CD4-positive, alpha-beta T cell treated with Interleukin-21 for 1 hour (primary cell): ENCODE data around the gene RCN2.

Experiments used
- DNase-seq: peaks from one replicate; pipeline ENCODE4 v3.0.0-alpha.2; 2020

Gene RCN2

DNA sequence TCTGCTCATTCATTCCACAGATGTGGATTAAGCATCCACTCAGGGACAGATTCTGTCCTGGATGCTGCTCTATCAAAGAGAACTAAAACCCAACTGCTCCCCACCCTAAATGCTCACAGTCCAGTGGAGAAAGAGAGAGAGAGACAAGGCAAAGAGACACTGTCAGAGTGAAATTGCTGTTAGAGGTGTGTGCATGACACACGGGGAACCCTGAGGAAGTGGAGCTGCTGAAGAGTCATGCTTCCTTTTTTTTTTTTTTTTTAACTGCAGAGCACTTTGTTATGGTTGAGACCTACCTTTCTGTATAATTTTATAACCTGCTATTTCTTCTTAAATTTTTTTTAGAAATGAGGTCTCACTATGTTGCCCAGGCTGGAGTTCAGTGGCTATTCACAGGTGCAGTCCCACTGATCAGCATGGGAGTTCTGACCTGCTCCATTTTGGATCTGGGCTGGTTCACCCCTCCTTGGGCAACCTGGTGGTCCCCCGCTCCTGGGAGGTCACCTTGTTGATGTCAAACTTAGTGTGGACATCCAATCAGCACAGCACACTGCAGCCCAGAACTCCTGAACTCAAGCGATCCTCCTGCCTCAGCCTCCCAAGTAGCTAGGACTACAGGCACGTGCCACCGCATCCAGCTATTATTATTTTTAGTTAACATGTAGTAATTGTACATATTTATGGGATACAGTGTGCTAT, 45.2 kb downstream of the RCN2 start:
- DNase-seq: no peak

DNA sequence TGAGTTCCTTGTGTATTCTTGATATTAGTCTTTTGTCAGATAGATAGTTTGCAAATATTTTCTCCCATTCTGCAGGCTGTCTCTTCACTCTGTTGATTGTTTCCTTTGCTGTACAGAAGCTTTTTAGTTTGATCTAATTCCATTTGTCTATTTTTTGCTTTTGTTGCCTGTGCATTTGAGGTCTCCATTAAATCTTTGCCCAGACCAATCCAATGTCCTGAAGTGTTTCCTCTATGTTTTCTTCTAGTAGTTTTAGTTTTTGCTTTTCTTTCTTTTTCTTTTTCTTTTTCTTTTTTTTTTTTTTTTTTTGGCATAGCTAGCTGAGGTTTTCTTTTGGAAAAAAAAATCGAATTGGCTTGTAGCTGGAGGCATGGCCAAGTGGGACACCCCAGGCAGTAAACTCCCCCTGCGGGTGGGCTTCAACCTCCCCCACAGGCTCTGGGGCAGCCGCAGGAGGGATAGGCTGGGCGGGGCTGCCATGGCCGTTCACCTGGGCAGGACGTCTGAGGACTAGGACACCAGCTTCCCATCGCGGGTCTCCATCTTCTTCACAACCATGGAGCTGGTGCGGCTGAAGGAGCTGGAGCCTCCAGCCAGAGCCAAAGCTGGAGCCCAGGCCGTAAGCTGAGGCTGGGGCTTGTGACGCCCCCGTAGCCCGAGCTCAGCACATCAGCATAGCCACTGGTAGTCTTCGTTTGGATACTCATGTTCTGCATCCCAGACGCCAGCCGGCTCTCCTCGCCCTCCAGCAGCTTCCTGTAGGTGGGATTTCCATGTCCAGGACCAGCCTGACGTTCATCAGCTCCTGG, 47.2 kb downstream of the RCN2 start:
- DNase-seq: no peak

DNA sequence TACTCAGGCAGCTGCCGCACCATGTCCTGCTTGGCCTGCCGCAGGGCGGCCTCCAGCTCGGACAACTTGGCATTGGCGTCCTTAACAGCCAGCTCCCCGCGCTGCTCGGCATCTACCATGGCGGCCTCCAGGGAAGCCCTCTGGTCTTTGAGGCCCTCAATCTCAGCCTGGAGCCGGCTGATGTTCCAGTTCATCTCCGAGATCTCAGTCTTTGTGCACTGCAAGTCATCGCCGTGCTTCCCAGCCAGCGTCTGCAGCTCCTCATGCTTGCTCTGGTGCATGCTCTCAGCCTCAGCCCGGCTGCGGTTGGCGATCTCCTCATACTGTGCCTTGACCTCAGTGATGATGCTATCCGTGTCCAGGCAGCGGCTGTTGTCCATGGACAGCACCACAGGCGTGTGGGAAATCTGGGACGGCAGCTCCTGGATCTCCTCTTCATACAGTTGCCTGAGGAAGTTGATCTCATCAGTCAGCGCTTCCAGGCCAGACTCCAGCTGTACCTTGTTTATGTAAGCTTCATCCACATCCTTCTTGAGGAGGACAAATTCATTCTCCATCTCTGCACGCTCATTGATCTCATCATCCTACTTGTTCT, 47.9 kb downstream of the RCN2 start:
- DNase-seq: no peak

DNA sequence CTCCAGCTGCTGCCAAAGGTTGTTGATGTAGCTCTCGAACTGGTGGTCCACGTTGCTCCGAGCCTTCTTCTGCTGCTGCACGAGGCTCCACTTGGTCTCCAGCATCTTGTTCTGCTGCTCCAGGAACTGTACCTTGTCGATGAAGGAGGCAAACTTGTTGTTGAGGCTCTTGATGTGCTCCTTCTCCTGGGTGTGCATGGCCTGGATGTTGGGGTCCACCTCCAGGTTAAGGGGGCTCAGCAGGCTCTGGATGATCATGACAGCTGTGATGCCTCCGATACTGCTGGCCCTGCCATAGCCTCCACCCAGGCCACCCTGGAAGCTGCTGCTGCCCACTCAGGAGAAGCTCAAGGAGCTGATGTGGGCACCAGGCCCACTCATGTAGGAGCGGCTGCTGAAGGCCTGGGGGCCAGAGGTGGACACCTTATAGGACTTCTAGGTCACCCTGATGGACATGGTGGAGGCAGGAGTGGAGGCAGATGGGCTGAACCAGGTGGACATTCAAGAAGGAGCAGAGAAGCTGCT, 48.5 kb downstream of the RCN2 start:
- DNase-seq: no peak

DNA sequence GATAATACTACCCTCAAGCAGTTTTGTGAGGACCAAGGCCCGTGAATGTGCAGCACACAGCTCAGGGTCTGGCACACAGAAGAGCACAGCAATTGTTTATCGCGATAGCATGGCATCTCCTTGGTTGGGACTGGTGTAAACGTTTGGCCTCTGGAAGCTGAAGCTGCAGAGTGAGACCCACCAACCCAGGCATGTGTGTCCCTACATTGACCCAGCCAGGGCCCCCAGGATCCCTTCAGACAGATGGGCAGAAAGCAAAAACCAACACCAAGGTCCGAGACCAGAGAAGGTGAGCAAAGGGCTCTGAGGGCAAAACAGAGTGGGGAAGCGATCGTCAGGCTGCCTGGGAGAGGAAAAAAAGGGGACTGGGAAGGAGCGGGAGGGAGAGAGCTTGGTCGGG, 50.8 kb downstream of the RCN2 start:
- no peak for DNase-seq

DNA sequence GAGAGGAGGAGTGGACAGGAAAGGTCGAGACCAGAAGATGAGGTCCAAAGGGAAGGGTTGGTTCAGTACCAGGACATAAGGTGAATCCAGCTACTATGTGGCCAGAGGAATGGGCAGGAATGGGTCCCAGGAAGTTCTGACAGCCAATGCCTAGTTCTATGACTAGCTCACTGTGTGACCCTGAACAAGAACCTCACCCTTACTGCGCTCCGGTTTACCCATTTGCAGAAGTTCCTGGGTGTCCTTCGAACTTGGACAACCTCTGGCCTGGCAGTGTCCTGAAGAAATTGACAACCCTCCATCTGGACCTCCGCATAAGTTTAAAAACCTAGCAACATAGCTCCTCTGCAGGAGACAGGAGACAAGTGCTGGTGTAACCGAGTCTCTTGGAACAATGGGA, 51.2 kb downstream of the RCN2 start:
- no peak for DNase-seq

DNA sequence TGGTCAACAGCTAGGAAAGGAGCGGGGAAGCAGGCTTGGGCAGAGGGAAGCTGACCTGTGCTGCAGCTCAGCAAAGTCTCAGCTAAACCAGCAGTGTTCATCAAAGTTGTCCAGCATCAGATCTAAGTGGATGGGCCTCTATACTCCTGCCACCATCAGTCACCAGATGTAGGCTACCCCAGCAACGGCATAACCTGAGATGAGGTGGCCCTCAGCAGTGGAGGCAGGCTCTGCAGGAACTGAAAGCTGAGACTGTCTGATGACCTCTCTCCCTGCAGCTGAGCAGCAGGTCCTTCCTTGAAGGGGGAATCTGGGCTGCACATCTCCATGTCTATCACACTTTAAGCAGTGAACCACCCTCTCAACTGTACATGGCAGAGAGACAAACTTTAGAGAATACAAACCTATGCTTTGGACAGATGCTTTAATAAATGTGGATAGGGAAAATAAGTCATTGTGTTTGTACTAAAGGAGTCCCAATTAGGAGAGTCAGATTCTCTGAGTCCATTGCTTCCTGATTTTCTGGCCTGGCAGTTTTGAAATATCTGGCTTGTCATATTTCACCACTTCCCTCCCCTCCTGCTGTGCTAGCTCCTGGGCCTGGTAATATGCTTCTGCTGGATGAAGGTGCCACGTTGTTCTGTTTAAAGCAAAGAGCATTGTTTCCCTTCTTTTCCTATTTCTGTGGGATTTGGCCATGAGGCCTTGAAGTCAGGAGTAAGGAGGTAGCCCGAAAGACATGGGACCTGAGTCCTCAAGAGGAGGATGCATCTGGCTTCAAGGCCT, 52.2 kb downstream of the RCN2 start:
- DNase-seq: no peak

DNA sequence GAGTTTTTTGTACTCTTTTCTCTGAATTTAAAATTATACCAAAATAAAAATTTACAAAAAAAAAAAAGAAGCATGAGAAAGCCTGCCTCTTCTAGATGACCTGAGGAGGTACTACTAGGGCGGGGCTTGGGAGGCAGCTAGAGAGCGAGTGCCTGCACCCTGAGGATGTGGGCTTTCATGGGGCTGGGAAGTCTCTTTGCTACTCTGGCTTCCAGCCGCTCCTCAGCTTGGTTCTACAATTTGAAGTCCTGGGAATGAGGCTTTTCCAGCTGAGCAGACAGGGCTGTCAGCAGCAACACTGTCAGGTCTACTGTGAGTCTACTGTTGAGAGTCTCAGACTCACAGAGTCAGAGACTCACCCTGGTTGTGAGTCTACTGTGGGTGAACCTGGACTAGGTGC, 55.2 kb downstream of the RCN2 start:
- no peak for DNase-seq

DNA sequence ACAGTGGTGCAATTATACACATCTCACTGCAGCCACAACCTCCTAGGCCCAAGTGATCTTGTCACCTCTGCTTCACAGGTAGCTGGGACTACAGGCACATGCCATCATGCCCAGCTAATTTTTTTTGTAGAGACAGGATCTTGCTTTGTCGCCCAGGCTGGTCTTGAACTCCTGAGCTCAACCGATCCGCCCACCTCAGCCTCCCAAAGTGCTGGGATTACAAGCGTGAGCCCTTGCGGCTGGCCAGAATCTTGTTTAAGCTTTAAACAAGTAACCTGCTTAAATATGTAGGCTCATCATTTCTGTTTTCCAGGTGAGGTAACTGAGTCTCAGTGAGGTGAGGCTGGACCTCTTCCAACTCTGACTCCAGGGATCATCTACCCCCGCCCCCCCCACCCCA, 55.7 kb downstream of the RCN2 start:
- no peak for DNase-seq

DNA sequence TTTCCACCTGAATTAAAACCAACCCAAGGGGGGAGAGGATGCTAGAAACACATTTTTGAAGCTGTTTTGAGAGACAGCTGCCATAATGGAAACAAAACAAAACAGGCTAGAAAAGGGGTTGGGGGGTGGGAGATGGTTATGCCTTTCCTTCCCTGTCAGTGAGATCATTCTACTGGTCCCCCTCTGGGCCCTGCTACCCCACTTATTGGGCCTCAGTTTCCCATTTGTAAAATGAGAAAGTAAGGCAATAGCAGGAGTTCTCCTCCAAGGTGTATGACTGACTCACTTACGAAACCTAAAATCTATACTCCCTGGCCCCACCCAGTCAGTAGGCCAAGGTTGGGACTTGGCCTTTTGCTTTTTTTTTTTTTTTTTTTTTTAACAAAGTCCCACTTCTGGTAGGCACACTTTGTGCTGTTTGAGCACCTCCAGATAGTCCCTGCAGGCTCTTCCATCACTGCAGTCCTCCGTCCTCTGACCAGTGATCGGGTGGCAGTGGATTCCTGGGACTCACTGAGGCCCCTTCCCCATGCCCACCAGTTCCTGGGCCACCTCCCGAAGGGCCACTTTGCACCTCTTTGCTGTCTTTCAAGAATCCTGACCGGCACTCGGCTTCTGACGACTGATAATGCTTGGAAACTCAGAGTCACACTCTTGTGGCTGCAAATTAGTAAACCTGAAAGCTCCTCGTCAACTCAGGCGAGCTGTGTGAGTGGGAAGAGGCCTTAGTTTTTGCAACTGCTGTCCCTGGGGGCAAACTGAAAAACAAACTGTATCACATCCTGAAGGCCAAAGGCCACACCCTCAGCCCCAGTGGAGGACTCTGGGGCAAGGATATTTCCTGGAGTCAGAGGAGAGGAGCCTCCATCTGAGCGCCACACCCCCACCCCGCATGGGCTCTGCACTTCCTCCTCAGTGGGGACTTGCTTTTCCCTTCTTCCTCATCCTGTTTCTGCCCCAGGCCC, 56.6 kb downstream of the RCN2 start:
- DNase-seq: no peak

DNA sequence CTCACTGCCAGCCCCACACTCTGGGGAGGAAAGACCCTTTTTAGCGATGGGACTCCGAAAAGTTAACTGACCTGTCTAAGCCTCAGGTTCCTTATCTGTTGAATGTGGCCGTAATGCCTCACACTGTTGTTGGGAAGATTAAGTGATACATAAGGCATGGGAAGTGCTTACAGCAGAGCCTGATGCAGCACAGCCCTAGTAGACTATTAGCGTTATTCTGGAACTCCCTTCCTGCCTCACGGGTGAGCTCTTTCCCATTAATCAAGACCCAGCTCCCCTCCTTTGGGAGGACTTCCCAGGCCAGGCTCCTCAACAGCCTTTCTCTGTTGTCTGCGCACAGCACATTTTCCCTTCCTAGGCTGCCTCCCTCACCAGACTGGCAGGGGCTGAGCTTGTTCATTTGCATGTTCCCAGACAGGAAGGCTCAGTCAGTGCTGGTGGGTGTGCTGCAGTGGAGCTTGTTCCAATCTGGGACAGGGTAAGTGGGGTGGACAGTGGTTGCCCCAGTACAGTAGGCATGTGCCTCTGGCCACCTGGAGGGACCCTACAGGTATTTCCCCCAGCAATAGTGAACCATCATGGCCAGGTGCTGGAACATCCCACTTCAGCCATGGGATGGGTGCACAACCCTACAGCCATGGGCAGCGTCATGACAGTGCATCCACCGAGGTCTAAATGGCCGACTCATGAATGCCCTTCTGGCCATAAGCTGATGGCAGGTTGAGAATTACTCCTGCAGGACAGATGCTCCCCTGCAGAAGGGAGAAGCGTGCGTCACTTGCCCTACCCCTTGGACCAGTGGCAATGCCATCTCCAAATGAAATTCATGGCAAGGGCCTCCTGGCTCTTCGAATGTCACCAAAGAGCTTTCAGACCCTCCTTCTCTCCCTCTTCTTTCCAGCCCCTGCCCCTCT, 57.6 kb downstream of the RCN2 start:
- no peak for DNase-seq

DNA sequence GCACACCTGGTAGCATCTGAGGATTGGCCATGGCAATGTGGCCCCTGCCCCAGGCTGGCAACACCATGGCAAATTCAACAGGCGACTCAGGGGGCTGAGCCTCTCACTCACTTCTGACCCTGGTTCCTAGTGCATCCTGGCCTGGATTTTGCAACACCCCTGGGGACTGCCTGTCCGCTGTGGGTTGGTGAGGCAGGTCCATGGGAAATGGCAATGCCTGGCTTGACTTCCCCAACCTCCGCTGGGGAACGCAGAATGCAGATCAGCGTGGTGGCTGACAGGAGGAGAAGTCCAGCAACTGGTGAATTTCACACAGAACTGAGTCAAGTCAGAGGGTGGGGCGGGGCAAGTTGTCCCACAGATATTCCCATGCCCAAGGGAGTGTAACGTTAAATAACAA, 59.5 kb downstream of the RCN2 start:
- DNase-seq: no peak

DNA sequence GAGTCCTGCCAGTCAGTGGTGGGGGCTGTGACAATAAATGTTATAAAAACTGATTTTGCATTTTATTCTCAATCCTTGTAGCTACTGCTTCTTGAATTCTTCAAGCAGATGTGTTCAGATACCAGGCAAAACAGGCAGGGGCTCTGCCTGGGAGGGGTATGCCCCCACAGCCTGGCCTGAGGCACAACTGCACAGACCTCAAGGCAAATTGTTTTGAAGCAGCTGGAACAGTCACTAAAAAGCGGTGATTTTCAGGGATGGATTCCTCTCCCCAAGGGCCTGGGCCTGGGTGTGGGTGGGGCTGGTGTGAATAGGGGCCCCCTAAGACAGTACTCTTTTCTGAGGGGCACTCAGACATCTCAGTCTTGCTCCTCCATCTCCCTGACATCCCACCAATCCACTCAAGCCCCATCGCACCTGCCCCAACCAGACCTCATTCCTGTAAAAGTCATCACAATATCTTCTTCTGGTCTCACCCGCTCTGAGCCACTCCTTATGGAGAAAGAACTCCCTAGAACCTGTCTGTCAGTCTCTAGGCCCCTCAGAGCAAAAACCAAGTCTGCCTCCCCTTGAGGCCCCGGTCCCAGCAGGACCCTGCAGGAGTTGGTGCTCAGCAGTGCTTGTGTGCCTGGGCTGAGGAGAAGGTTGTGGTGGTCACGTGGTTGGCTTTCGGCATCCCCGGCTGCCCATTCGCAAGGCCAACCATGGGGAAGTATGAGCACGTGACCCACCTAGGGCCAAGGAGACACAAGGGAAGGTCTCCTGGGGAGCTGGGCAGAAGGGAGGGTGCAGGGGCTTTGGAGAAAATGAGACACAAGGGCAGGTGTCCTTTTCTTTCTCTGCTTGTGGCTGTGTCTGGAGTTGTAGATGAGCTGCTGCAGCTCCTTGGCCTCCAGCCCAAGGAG, 60.4 kb downstream of the RCN2 start:
- no peak for DNase-seq

DNA sequence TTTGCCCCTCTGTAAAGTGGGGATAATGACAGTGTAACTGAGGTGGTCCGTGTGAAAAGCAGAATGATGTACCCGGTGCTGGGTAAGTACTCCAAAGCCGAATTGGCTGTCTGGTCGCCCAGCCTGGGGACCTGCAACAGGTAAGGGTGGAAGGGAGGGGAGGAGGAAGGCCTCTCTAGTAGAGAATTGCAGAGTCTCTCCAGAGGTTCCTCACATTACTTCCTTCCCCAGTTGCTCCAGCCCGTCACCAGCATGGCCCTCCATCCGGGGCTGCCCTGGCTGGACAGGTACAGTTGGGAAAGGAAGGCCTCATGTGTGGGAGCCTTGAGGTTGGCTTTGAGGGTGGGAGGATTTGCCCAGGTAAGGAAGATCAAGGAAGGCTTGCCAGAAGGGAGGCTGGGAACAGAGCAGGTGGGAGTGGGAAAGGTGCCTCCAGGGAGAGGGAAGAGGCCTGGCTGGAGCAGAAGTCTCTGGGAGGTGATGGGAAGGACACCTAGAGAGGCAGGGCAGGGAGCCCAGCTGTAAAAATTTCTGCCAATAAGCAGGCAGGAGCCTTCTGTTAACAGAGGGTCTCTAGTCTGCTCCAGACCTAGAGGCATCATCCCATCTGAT, 61.7 kb downstream of the RCN2 start:
- DNase-seq: no peak

DNA sequence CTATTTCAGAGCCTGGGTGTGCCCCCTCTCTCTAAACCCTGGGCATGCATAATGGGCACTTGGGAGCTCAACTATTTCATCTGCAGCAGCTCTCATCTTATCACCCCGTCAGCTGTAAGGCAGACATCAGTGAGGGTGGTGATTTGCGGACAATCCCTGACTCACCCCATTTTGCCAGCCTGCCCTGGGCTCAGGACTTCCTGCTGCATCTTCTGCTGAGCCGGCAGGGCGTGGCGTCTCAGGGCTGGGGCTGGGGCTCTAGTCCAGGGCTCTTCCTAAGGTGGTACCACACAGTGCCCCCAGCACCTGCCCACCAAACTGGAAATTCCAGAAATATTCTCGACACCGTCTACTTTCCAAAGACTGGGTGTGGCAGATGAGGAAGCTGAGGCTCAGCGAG, 62.5 kb downstream of the RCN2 start:
- DNase-seq: peak; percentile 57

DNA sequence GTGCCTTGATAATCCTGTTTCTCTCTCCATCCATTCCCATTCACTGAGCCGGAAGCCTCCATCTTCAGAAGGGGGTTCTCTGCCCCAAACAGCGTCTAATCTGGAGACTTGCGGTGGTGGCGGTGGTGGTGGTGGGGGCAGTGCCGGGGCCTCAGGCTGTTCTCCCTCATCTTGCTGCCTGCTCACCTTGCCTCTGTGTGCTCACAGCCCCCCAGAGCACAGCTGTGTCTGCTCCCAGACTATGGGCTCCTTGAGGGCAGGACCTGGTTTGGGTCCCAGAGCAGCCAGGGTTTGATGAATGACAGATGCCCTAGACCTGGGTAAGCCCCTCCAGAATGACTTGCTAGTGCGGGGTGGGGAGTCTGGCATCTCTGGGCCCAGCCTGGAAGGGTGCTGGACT, 62.9 kb downstream of the RCN2 start:
- no peak for DNase-seq

DNA sequence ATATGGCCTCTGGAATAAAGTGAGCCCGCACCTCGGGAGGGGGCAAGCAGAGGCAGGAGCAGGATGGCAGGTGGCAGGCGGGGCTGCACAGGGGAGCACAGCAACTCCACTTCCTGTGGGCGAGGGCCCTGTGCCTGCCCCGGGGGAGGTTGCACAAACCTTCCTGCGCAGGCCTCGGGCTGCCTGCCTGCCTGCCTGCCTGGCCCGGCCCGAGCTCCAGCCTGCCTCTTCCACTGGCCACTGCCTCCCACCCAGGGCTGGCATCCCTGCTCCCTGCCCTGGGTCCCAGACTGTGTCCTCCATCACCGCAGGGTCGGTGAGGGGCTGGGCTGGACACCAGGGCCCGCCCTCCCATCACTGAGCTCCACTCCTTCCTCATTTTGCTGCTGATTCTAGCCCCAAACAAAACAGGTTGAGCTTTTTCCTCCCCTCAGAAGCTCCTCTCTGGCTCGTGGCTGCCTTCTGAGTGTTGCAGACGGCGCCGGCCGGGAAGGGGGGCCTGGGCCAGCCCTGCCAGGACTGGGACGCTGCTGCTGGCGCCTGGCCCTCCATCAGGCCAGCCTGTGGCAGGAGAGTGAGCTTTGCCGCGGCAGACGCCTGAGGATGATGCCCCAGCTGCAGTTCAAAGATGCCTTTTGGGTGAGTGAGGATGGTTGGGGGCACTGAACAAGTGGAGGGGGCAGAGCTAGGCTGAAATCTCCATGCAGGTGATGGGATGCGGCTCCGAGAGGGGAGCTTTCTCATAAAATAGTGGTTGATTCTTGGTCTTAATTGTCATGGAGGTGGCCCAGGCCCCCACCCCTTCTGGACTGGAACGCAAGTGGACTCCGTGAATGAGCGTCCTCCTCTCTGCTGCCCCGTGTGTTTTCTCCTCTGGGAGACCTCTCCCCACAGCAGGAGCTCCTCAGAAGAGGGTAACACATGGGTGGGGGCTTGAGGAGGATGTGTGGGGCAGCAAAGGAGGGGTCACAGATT, 63.7 kb downstream of the RCN2 start, which contains the start of gene PSTPIP1:
Gene PSTPIP1, plus strand, starts transcription at position 156 of the 975 bp plus-strand sequence. Its CDS starts 448 bp downstream, at position 604.
- peak; percentile 67 for DNase-seq

DNA sequence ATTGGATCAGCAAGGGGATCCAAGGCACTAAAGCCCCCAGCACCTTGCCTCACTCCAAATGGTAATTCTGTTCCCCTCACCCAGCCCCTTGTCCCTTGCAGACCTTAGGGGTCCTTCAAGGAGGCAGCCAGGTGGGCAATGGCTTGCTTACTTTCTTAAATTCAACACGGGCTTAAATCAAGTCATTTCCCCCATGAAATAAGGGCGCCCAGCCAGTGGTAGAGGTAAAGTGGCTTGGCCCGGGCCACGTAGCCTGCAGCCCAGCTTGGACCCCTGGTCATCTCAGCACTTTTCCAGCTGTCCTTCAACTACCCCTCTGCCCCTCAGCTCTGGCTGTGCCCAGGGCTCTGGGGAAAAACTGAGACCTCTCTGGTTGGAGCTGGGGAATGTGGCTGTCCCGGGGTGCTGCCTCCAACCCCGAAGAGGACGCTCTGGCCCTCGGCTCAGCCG, 64.6 kb downstream of the RCN2 start:
- no peak for DNase-seq
